Adipose tissue (tissue), 3 donors: Measurements from ENCODE around the gene MKKS. TPM values are rescaled to one million over a fixed set of nuclear protein-coding genes. Genes with fewer than 3 reads are reported as not detected.
"Not testable (repeated sequence)": the region's sequence is repeated elsewhere in the genome, so short reads cannot be mapped to it uniquely, and the experiment has no call there.

Source experiments
- H3K27ac ChIP-seq: one replicate; pipeline ENCODE4 v1.5.1; 2013; ENCODE audit warnings: low read depth, low read length
- WGBS, 3 donors: extraction: QIAGEN DNeasy Blood & Tissue Kit; methylation state at CpG; one replicate each; pipeline ENCODE4 v1.1.7; 2013; 5-methylcytosine and 5-hydroxymethylcytosine counted together
- polyA plus RNA-seq, 3 donors: library from polyadenylated mRNA; stranded (reverse); fragments of 200-250 nt; gene quantifications; one replicate each; pipeline ENCODE4 v1.2.3, GENCODE V29; 2013
- donor health status: healthy with polysubstance abuse.
- donor health status: Bipolar disorder and iron deficiency.
- donor health status: healthy.

Gene MKKS
- polyA plus RNA-seq, 3 donors, result 7.4 to 12.8 (median 10.3) TPM

DNA sequence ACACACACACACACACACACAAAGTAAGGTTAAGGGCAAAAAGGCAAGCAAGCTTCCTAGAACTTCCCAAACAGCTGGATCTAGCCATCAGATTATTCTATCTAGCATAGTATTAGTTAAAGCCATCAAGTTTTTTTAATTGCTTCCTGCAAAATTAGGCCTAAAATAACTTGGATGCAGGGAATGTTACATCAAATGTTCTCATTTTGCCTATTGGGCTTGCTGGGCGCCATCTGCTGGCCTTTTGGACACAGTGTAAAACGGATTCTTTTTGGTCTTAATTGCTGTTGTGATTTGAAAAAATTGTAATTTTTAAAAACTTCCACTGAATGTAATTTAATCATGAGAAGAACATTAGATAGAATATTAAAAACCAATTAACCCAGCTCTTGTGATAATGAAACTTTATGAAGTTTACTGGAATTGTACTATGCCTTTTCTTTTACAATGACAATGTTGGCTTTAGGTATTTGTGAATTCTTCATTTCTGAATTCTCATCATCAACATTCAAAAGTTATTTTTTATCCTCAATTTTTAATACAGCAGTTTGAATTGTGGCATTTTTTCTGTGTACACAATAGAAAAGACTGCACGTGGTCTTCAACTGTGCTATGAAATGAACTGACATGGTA lies 6.8 kb downstream of the MKKS start:
- WGBS, 3 donors, result 10 to 33% (median 26%) methylated on average over 3 of the region's 3 CpGs
- no peak overlapping the region for H3K27ac ChIP-seq

DNA sequence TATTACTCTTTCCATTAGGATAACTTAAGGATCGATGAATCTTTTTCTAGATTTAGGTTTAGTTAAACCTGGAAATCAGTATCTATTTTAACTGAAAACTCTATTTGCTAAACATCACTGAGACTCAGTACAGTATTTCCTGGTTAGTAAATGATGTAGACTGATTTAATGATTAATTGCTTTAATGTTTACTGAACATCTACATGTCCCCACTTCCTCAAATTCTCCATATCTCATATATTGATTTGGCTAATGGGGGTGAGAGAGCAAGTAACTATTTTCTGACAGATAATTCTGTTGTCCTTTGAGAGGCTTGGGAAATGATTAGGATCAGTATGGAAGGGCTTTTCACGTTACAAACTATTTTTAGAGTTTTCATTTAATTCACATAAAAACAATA lies 10.3 kb downstream of the MKKS start:
- WGBS, 3 donors, result 31 to 88% (median 85%) methylated on average over 2 of the region's 2 CpGs
- no peak overlapping the region for H3K27ac ChIP-seq

DNA sequence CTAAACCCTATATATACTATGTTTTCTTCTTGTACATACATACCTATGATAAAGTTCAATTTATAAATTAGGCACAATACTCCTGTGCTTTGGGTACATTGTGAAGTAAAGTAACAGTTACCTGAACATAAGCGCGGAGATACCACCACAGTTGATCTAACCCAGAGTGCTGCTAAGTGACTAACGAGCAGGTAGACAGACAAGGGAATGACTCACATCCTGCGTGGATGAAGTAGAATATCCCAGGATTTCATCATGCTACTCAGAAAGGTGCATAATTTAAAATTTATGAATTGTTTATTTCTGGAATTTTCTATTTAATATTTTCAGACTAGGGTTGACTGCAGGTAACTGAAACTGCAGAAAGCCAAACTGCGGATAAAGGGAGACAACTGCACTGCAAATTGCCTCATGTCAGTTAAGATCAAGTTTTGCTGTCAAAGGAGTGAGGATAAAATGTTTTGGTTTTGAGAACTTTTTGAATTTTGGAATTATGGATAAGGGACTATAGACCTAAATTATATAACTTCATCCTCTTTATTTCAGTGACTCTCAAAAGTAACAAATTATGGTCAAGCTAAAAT lies 14.4 kb downstream of the MKKS start:
- no peak overlapping the region for H3K27ac ChIP-seq
- WGBS, 3 donors, result 91 to 97% (median 93%) methylated on average over 5 of the region's 5 CpGs

DNA sequence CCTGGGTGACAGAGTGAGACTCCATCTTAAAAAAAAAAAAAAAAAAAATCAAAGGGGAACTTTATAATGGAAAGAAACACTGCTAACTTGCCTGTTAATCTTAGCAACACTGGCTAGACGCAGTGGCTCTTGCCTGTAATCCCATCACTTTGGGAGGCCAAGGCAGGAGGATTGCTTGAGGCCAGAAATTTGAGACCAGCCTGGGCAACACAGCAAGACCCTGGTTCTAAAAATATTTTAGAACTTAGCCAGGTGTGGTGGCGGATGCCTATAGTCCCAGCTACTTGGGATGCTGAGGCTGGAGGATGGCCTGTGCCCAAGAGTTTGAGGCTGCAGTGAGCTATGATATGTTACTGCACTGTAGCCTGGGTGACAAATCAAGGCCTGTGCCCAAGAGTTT lies 16.8 kb downstream of the MKKS start:
- 95 to 98% (median 98%) methylated on average over 2 of the region's 2 CpGs for WGBS, 3 donors

DNA sequence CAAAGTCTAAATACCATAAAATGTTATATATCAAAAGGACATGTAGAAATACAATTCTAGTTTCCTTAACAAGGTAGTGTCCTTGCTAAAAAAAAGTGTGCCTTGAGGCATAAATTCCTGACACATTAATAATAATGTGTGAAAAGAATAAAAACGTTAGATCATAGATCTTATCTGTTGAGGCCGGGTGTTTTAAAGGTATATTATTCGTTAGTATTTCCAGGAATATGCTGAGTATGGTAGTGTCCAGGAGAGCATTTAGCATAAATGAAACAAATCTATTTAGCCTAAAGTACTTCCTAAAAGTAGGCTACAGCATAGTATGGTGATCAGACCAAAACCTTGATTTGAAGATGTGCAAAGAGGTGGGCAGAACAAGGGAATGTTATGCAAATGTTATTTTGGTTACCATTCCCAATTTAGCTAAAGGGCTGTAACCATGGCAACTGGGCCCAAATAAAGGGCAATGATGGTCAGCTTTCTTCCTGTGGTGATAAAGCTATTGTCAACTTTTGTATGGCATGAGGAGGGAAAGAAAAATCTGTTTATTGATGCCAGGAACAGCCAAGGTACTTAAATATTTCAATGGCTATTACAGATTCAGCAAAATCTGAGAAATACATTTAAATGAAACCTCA lies 18.9 kb downstream of the MKKS start:
- 49 to 64% (median 54%) methylated on average over 3 of the region's 3 CpGs for WGBS, 3 donors
- no peak overlapping the region for H3K27ac ChIP-seq

More for the DNA sequence above, 16.8 kb downstream of the MKKS start:
- not testable (repeated sequence) for H3K27ac ChIP-seq

DNA sequence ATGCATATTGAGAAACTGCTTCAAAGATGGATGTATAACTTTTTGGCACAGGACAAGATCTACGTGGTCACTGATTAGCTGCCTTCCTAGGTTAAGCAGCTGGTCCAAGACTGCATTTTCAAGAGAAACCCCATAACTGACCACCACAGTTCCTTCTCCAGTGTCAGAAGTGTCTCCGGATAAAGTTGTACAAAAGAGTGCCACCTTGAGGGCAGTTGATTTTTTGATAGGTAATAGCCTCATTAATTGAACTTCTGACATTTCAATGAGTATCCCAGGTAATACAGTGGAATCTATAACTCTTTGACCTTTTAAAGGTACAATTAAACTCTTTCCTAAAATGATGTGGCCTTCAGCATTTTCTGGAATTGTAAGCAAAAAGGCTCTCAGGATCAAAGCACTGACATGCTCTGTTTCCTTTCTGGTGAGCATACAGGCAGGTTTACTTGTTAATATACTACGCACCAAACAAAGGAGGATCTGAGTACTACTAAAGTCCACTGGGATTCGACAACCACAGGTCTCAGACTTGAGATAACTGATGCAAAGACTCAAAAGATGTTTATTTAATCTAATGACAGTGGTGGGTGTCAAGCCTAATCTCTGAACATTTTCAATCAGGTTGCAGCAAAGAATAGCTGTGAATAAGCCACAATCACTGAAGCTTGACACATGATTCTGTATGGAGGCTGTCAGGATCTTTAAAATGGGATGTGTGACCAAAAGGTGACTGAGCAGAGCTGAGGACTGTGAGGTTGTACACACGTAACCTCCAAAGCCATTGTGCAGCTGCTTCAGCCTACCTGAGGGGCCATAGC lies 21.2 kb downstream of the MKKS start:
- WGBS, 3 donors, result 73 to 78% (median 78%) methylated on average over 5 of the region's 5 CpGs
- H3K27ac ChIP-seq, result no peak overlapping the region

DNA sequence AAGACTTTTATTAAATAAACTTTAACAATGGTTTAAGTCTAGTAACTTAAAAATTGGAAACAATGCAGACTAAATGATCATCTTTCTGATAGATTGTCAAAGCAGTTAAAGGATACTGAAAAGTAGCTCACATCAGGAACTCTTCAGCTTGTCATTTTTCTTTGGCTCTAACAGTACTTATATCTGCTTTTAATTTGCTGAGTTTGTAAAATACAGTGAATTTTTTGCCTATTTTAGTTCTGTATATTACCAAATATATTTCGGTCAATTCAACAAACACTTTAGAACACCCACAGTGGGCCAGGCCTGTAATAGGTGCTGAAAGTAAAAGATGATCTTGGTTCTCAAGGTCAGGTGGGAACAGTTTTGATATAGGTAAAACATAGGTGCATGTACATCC lies 22.3 kb downstream of the MKKS start:
- H3K27ac ChIP-seq, result no peak overlapping the region
- WGBS, 3 donors, result 91 to 95% (median 92%) methylated on average over 1 of the region's 1 CpG

DNA sequence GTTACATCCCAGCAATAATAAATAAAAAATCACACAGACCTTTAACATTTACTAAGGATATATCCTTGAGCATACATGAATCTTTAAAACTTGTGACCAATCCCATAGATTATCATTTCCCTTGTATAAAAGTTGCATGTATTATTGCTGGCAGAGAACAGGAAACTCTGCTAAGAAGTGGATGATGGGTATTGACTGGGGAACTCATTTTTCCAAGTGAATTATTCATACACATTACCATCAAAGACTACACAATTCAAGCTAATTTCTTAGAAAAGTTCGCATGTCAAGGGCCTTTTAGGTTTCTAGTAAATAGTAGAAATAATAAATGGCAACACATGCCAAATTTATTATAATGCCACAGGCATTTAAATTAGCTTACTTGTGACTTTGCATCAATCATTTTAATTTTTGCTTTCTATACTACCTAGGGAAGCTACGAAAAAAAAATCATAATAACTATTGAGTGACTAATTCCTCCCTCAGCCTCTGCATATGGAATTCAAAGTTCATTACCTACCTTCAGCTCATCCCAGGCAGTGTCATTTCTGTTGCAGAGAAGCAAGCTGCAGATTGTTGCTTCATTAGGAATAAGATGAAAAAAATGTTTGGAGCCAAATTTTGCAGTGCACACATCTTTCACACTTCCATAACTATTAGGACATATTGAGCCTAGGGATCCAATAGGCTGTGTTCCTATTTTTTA lies 25.8 kb downstream of the MKKS start:
- H3K27ac ChIP-seq, result no peak overlapping the region
- 87 to 100% (median 91%) methylated on average over 2 of the region's 2 CpGs for WGBS, 3 donors

DNA sequence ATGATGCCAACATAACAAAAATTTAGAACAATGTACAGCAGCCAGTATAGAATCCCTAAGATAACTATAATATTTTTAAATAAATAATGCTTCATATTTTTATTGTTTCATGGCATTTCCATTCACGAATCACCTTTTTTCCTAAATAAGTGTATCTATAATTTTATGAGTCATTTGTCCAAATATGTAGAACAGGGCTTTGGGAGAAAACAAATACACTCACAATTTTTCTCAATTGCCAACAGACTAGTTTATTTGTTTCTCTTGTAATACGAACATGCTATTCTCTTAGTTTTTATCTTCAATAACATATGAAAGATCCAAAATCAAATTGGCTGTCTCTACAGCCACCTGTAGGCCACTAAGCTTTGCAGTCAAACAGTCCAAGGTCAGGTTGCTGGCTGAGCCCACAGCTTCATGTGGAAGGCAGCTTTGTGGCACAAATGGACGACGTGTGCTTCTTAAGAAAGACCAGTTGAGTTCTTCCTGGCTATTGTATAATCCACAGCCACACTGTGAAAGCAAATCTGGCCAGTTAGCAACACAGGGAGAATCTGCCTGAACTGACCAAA lies 29.0 kb downstream of the MKKS start:
- 43 to 87% (median 85%) methylated on average over 4 of the region's 4 CpGs for WGBS, 3 donors
- H3K27ac ChIP-seq, result no peak overlapping the region

DNA sequence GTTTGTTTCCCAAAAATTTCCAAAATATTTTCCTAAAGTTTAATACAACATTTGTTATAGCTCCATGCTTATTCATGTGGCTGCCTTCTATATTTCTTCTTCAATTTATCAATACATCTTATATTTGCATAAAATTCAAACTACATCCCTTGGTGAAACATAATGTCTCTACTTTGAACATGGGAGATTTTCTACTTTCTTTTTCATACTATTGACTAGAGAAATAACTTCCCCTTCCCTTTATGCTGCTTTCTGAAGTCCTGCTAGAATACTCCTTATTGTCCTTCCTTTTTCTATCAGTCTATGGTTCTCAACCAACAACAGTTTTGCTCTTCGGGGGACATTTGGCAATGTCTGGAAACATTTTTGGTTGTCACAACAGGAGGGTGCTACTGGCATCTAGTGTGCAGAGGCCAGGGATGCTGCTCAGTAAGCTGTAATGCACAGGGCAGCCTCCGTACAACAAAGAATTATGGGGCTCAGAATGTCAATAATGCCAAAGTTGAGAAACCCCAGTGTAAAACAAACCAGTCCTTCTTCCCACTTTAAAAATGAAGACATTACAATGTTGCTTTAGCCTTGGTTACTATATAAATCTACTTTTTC lies 29.9 kb downstream of the MKKS start:
- WGBS, 3 donors, result 78 to 93% (median 84%) methylated on average over 2 of the region's 2 CpGs
- no peak overlapping the region for H3K27ac ChIP-seq

DNA sequence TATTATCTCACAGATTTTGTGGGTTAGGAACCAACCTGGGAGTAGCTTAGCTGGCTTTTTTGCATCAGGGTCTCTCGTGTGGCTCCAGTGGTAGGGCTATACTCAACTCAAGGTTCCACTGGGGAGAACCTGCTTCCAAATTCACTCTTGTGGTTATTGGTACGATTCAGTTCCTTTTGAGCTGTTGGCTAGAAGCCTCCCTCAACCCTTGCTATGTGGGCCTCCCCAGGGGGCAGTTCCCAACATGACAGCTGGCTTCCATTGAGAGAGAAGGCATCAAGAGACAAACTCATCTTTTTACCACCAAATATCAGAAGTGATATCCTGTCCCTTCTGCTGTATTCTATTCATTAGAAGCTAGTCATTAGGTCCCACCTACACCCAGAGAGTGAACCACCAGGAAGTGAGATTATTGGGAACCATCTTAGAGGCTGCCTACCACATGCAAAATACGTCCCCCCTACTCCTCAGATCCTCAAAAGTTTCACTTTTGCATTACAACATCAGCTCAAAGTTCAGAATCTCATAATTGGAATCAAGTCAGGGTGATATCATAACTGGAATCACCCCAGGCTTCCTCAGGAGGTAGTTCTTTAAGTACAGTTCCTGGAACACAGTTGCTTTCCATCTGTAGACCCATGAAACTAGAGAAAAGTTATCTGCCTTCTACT lies 30.9 kb downstream of the MKKS start:
- H3K27ac ChIP-seq, result no peak overlapping the region
- WGBS, 3 donors, result 68 to 87% (median 72%) methylated on average over 3 of the region's 3 CpGs

DNA sequence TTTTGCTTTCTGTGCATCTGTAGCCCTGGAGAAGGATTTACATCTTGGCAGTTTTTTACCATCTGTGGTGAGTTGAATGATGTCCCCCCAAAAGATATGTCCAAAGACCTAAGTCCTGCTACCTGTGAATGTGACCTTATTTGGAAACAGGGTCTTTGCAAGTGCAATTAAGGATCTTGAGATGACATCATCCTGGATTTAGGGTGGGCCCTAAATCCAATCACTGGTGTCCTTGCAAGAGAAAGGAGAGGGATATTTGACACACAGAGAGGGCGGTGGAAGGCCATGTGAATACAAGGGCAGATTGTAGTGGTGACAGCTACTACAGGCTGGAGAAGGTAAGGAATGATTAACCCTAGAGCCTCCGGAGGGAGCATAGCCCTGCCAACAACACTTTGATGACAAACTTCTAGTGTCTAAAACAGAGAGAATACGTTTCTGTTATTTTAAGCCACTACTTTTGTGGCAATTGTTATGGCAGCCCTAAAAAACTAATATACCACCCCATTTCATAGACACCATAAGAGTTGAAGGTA lies 35.1 kb downstream of the MKKS start:
- no peak overlapping the region for H3K27ac ChIP-seq
- 73 to 88% (median 86%) methylated on average over 3 of the region's 3 CpGs for WGBS, 3 donors

DNA sequence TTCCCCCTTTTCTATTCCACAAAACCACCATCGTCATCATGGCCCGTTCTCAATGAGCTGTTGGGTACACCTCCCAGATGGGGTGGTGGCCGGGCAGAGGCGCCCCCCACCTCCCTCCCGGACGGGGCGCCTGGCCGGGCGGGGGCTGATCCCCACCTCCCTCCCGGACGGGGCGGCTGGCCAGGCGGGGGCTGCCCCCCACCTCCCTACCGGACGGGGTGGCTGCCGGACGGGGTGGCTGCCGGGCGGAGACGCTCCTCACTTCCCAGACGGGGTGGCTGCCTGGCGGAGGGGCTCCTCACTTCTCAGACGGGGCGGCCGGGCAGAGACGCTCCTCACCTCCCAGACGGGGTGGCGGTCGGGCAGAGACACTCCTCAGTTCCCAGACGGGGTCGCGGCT lies 39.3 kb downstream of the MKKS start:
- WGBS, 3 donors, result 96 to 98% (median 96%) methylated on average over 14 to 28 of the region's 32 CpGs
- not testable (repeated sequence) for H3K27ac ChIP-seq

DNA sequence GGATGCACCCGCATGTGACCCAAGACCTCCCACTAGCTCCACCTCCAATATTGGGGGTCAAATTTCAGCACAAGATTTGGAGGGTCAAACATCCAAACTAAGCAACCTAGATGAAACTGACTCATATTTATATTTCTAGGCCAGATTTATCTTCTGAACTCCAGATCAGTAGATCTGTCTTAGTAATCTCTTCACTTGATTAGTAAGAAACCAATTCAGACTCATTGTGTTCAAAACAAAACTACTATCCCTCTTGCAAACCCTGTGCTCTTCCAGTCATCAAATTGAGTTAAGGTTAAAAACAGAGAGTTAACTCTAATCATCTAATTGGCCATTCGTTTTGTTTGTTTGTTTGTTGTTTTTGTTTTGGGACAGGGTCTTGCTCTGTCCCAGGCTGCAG lies 43.3 kb downstream of the MKKS start:
- 79 to 95% (median 88%) methylated on average over 2 of the region's 2 CpGs for WGBS, 3 donors
- H3K27ac ChIP-seq, result no peak overlapping the region

DNA sequence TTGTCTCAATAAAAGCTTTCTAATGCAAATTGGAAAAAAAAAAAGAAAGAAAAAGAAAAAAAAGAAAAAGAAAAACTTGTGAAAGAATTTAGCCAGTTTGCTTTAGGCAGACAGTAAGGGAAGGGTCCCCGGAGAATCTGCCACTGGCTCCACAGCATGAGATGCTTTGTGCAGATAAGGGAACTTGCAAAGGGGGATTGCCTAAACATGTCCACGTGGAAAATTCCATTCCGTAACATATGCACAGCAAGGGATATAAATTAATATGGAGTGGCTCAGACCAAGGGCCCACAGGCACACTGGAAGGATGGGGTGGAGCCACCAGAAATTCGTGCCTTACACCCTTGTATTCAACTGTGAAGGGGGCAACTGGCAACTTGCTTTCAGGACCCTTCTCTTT lies 45.4 kb downstream of the MKKS start:
- H3K27ac ChIP-seq, result no peak overlapping the region
- 80 to 89% (median 82%) methylated on average over 4 of the region's 4 CpGs for WGBS, 3 donors

DNA sequence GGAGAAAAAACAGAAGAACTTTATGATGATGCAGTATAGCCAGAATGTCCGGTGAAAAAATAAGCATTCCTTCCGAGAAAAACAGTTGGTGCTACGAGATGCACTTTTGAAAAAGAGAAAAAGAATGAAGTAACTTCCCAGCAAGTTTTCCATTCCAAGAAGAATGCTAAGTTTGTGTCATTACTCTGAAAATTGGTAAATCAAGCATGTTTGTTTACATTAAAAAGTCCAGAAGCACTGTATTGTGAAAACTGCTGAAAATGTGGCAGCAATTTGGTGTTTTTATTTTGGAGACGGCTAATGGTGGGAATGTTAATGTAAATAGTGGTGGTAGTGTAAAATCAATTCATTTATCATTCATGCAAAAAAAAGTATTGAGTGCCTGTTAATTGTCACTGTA lies 46.3 kb downstream of the MKKS start:
- 81 to 94% (median 91%) methylated on average over 4 of the region's 4 CpGs for WGBS, 3 donors

DNA sequence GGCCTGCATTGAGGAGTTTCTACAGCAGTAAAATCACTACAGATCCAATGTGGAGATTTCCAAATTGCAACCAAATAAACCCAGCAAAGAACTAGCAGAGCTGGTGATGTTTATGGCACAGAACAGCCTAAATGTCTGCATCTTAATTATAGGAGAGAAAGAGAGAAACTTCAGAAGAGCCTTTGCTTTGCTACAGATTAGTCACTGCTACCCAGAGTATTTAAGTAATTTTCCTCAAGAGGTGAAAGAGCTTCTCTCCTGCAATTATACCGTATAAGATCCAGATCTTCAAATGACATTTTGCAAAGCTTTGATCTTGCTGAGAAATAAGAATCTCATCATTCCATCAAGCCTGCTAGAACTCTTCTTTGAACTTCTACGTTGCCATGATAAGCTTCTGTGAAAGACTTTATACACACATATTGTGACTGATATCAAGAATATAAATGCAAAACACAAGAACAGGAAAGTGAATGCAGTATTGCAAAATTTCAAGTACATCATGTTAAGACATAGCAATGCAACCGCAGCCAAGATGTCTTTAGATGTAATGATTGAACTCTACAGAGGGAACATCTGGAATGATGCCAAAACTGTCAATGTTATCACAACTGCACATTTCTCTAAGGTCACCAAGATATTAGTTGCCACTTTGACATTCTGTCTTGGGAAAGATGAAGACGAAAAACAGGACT lies 48.0 kb downstream of the MKKS start:
- WGBS, 3 donors, result 45 to 67% (median 64%) methylated on average over 4 of the region's 4 CpGs
- no peak overlapping the region for H3K27ac ChIP-seq

More for the DNA sequence above, 46.3 kb downstream of the MKKS start:
- H3K27ac ChIP-seq, result no peak overlapping the region
